Activated CD4-positive, alpha-beta memory T cell treated with anti-CD3 and anti-CD28 coated beads for 36 hours (primary cell): ENCODE data around the gene TLCD3B. TPM values are rescaled to one million over a fixed set of nuclear protein-coding genes. Genes with fewer than 3 reads are reported as not detected.
A peak's percentile ranks its signal among the peaks of the same experiment; 100 is the strongest.

Experiments
- CTCF ChIA-PET: fragments of 350-600 bp; sonication (Branson Sonifier 250); formaldehyde crosslinking; loops from one replicate; lab custom pipeline; 2021; ENCODE audit warnings: antibody characterized with exemption, inconsistent platforms; lab: Charles Lee
- POLR2A ChIA-PET: fragments of 350-600 bp; sonication (Branson Sonifier 250); formaldehyde crosslinking; loops from one replicate; lab custom pipeline; 2021; ENCODE audit warnings: antibody characterized with exemption; lab: Charles Lee
- DNase-seq: peaks from one replicate; pipeline ENCODE4 v3.0.0-alpha.2; 2020
- H3K27ac Mint-ChIP-seq: one replicate; pipeline ENCODE4 v1.8.0; 2021; ENCODE audit warnings: mixed read lengths
- H3K27me3 Mint-ChIP-seq: one replicate; pipeline ENCODE4 v1.8.0; 2021; ENCODE audit warnings: mixed read lengths
- H3K36me3 Mint-ChIP-seq: one replicate; pipeline ENCODE4 v1.8.0; 2021; ENCODE audit warnings: mixed read lengths
- H3K4me1 Mint-ChIP-seq: one replicate; pipeline ENCODE4 v1.8.0; 2021; ENCODE audit warnings: low read depth, mixed read lengths
- H3K4me3 Mint-ChIP-seq: one replicate; pipeline ENCODE4 v1.8.0; 2021; ENCODE audit warnings: mild to moderate bottlenecking, mixed read lengths
- H3K9me3 Mint-ChIP-seq: one replicate; pipeline ENCODE4 v1.8.0; 2021; ENCODE audit warnings: mixed read lengths
- intact Hi-C: fragments of 100-400 bp; cut with micrococcal nuclease; formaldehyde crosslinking; loops from one replicate; pipeline ENCODE4 v1.15.1; 2023
- total RNA-seq, 2 experiments: library from RNA; stranded (reverse); gene quantifications; one replicate each; pipeline ENCODE4 v1.2.3, GENCODE V29; 2021

Gene TLCD3B
- total RNA-seq, 2 experiments from 2014 or later, result 5.0 TPM

DNA sequence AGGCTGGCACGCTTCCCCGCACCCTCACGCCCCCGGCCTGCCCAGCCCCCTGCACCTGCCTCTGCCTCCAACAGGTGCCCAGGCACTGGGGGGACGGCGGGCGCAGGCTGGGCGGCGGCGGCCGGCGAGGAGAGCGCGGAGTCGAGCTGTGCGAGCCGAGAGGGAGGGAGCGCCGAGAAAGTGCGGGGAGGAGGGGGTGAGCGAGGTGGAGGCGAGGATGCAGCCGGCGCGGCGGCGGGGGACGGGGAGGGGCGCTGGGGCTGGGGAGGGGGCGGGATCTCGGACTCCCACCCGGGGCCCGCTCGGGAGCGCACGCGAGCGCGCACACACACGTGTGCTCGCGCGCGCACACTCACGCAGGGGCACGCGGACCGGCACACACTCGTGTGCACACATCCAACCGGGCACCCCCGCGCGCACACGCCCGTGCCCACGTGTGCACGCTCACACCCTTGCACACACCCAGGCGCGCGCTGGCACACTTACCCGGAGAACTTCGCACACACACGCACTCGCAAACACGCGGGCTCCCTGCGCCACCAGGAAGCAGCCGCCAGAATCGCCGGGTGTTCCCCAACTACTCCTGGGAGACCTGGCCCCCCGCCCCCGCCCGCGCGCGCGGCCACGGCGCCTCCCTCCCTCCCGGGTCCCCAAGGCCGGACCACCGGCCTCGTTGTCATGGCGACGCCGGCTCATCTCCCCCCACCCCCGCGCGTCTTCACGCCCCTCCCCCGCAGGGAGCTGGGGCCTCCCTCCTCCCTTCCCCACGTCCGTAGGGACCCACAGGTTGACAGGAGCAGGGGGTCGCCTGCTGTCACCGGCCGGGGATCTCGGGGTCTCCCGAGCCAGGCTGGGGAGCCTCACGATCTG lies 20.0 kb downstream of the TLCD3B start, which contains the start of gene DOC2A:
TSS of gene DOC2A (minus strand) at position 184 of the 870 bp plus-strand sequence. CDS start 805 bp downstream, outside the sequence.
- ChIA-PET POLR2A (no interaction called here), CTCF (interaction anchor here (1.6 kb wide), 1 partner anchor 163 kb away, joined by 5 read pairs; no protein-coding TSS in a partner anchor)
- DNase-seq, result peak; percentile 52
- H3K27me3 Mint-ChIP-seq, result peaks cover 22% of the 10 kb centered on the region
- peaks cover 12% of the 10 kb centered on the region for H3K4me1 Mint-ChIP-seq
- no peaks in the 10 kb centered on the region for H3K9me3 Mint-ChIP-seq
- H3K4me3 Mint-ChIP-seq, result peak within 1 kb of the TSS; percentile 66
- intact Hi-C loops, result no loop called here
- no peak within 1 kb of the TSS for H3K27ac Mint-ChIP-seq
- H3K36me3 Mint-ChIP-seq, result no peaks in the 10 kb centered on the region

- intact Hi-C loops, result no loop called here
- H3K4me3 Mint-ChIP-seq, result peak overlapping the region; percentile 62
- ChIA-PET POLR2A (no interaction called here), CTCF (interaction anchor here (1.6 kb wide), 1 partner anchor 162 kb away, joined by 5 read pairs; no protein-coding TSS in a partner anchor)
- DNase-seq, result no peak
- no peaks in the 10 kb centered on the region for H3K36me3 Mint-ChIP-seq
- peaks cover 22% of the 10 kb centered on the region for H3K27me3 Mint-ChIP-seq
- H3K27ac Mint-ChIP-seq, result no peak overlapping the region
- H3K9me3 Mint-ChIP-seq, result no peaks in the 10 kb centered on the region
- H3K4me1 Mint-ChIP-seq, result peaks cover 12% of the 10 kb centered on the region
Observed at GRCh38 chr16:30009990-30010843, 20.9 kb downstream of the TLCD3B start.

DNA sequence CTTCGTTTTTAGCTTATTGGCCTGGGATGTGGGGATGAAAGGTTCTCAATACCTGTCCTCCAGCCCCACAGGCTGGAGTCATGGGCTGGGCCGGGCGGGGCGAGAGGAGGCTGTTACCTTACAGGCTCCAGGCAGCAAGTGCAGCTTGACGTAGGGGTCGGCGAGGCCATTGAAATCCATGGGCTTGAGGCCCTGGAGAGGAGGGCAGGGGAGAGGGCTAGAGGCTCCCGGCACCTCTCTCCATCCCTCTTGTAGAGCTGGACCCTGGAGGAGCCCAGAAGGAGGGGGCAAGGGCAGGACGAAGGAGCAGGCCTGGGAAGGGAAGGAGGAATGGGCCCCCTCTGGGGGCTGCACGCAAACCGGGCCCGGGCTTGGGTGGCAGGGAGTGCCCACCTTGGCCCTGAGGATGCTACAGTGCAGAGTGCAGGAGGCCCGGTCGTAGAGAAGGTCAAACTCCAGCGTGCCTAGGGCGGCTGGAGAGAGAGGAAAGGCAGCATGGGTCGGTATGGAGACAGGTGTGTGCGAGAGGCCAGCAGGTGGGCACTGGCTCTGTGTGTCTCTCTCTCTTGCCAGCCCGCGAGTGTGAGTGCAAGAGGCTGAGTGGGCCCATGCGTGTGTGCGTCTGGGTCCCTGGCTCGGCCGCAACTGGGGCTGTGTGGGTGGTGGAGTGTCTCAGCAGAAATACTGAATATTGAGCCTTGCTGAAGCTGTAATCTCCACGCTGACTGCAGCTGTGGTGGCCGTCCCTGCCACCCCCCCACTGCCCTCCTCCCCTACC lies 21.8 kb downstream of the TLCD3B start:
- Mint-ChIP-seq H3K9me3 (no peaks in the 10 kb centered on the region), H3K27ac (no peak overlapping the region), H3K27me3 (peaks cover 22% of the 10 kb centered on the region), H3K4me3 (no peak overlapping the region), H3K36me3 (no peaks in the 10 kb centered on the region), H3K4me1 (peaks cover 12% of the 10 kb centered on the region)
- POLR2A ChIA-PET, result interaction anchor here (1.0 kb wide), 1 partner anchor 46 kb away, joined by 3 read pairs; no protein-coding TSS in a partner anchor
- intact Hi-C loops, result no loop called here
- DNase-seq, result no peak
- CTCF ChIA-PET, result interaction anchor here (1.2 kb wide), 1 partner anchor 23 kb away, joined by 4 read pairs; no protein-coding TSS in a partner anchor

GRCh38 chr16:30007378-30007895 lies 23.6 kb downstream of the TLCD3B start:
- intact Hi-C loops, result no loop called here
- no peaks in the 10 kb centered on the region for H3K9me3 Mint-ChIP-seq
- H3K27me3 Mint-ChIP-seq, result peaks cover 22% of the 10 kb centered on the region
- DNase-seq, result no peak
- ChIA-PET POLR2A (no interaction called here), CTCF (no interaction called here)
- H3K4me3 Mint-ChIP-seq, result no peak overlapping the region
- H3K36me3 Mint-ChIP-seq, result no peaks in the 10 kb centered on the region
- H3K27ac Mint-ChIP-seq, result no peak overlapping the region
- peaks cover 12% of the 10 kb centered on the region for H3K4me1 Mint-ChIP-seq

- ChIA-PET POLR2A (no interaction called here), CTCF (interaction anchor here (1.1 to 1.5 kb wide), 3 partner anchors 23 to 315 kb away, joined by 3 to 6 read pairs (median 3); no protein-coding TSS in a partner anchor)
- Mint-ChIP-seq H3K27ac (no peak overlapping the region), H3K4me1 (peaks cover 9% of the 10 kb centered on the region), H3K4me3 (no peak overlapping the region), H3K27me3 (peaks cover 18% of the 10 kb centered on the region), H3K36me3 (no peaks in the 10 kb centered on the region), H3K9me3 (no peaks in the 10 kb centered on the region)
- intact Hi-C loops, result no loop called here
- DNase-seq, result no peak
Observed at GRCh38 chr16:30006659-30007377, 24.3 kb downstream of the TLCD3B start.

DNA sequence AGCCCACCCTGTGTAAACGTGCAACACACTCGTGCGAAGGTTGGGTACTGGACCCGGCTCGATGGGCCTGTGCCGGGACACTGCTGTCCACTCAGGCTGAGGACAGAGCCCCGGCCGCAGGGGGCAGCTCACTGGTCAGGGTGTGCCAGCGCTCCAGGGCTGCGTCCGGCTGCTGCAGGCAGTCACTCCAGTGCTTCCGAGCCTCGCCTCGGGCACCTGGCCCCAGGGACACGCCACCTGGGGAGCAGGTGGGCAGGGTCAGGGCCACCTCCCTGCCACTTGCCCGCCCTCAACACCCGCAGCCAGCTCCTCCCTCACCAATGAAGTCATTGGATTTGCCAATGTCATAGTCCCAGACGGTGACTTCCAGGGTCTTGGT lies 25.0 kb downstream of the TLCD3B start:
- CTCF ChIA-PET, result interaction anchor here (0.6 to 2.1 kb wide), 17 partner anchors 9 to 315 kb away, joined by 3 to 9 read pairs (median 3); partner anchors contain the start of genes HIRIP3, INO80E, PAGR1 and TLCD3B
- Mint-ChIP-seq H3K9me3 (no peaks in the 10 kb centered on the region), H3K36me3 (no peaks in the 10 kb centered on the region), H3K27me3 (peaks cover 17% of the 10 kb centered on the region), H3K4me1 (peaks cover 9% of the 10 kb centered on the region), H3K4me3 (no peak overlapping the region), H3K27ac (no peak overlapping the region)
- DNase-seq, result no peak
- POLR2A ChIA-PET, result interaction anchor here (2.2 kb wide), 1 partner anchor 10 kb away, joined by 7 read pairs; the partner anchor contains the start of gene INO80E
- intact Hi-C loops, result no loop called here

GRCh38 chr16:30005341-30006094 lies 25.6 kb downstream of the TLCD3B start:
- intact Hi-C loops, result no loop called here
- no peak overlapping the region for H3K27ac Mint-ChIP-seq
- H3K4me1 Mint-ChIP-seq, result peaks cover 7% of the 10 kb centered on the region
- H3K27me3 Mint-ChIP-seq, result peaks cover 16% of the 10 kb centered on the region
- H3K36me3 Mint-ChIP-seq, result no peaks in the 10 kb centered on the region
- no peaks in the 10 kb centered on the region for H3K9me3 Mint-ChIP-seq
- DNase-seq, result peak; percentile 40
- ChIA-PET CTCF (interaction anchor here (0.6 to 2.1 kb wide), 17 partner anchors 9 to 314 kb away, joined by 3 to 9 read pairs (median 3); partner anchors contain the start of genes HIRIP3, INO80E, PAGR1 and TLCD3B), POLR2A (interaction anchor here (2.2 kb wide), 1 partner anchor 9 kb away, joined by 7 read pairs; the partner anchor contains the start of gene INO80E)
- H3K4me3 Mint-ChIP-seq, result no peak overlapping the region

GRCh38 chr16:30004811-30005242 lies 26.2 kb downstream of the TLCD3B start:
- CTCF ChIA-PET, result interaction anchor here (0.9 to 2.1 kb wide), 7 partner anchors 8 to 304 kb away, joined by 3 to 9 read pairs (median 5); partner anchors contain the start of genes HIRIP3, INO80E, KCTD13 and TLCD3B
- Mint-ChIP-seq H3K27ac (no peak overlapping the region), H3K36me3 (no peaks in the 10 kb centered on the region), H3K4me1 (peaks cover 2% of the 10 kb centered on the region), H3K4me3 (no peak overlapping the region), H3K27me3 (peaks cover 11% of the 10 kb centered on the region), H3K9me3 (no peaks in the 10 kb centered on the region)
- POLR2A ChIA-PET, result interaction anchor here (1.1 to 2.2 kb wide), 2 partner anchors 8 to 10 kb away, joined by 3 to 7 read pairs; partner anchors contain the start of genes HIRIP3 and INO80E
- intact Hi-C loops, result no loop called here
- DNase-seq, result no peak

DNA sequence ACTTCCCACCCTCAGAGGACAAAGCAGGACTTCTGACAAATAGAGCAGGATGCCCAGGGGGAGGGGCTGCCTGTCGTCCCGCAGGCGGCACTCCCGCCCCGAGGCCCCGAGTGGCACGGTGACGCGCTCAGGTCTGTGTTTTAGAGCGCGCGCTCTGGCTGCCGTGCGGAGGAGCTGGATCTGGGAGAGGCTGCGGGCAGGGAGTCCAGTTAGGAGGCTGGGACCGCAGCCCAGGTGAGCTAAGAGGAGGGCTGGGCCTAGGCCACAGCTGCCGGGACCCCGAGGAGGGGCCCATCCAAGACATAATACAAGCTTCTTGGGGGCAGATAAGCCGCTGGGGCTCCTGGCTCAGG lies 26.7 kb downstream of the TLCD3B start:
- ChIA-PET POLR2A (interaction anchor here (1.1 to 2.2 kb wide), 2 partner anchors 8 to 9 kb away, joined by 3 to 7 read pairs; partner anchors contain the start of genes HIRIP3 and INO80E), CTCF (interaction anchor here (0.9 to 2.1 kb wide), 5 partner anchors 14 to 304 kb away, joined by 3 to 8 read pairs (median 5); partner anchors contain the start of genes KCTD13 and TLCD3B)
- H3K4me3 Mint-ChIP-seq, result no peak overlapping the region
- no peak overlapping the region for H3K27ac Mint-ChIP-seq
- intact Hi-C loops, result no loop called here
- peaks cover 8% of the 10 kb centered on the region for H3K27me3 Mint-ChIP-seq
- H3K36me3 Mint-ChIP-seq, result no peaks in the 10 kb centered on the region
- H3K9me3 Mint-ChIP-seq, result no peaks in the 10 kb centered on the region
- no peak for DNase-seq
- peaks cover 4% of the 10 kb centered on the region for H3K4me1 Mint-ChIP-seq
